Hepatocyte (in vitro differentiated cells): ENCODE results near the gene RHOT2.

Experiments used
- CTCF ChIP-seq: fragments of 200-600 bp; sonication (generic); IDR thresholded peaks from 2 replicates; pipeline ENCODE4 v1.5.1; 2016; ENCODE audit warnings: antibody characterized with exemption, mild to moderate bottlenecking; ENCODE audit not compliant: poor library complexity
- EZH2 ChIP-seq: fragments of 200-600 bp; sonication (generic); IDR thresholded peaks from 2 replicates; pipeline ENCODE4 v1.6.1; 2016; ENCODE audit warnings: antibody characterized with exemption, mild to moderate bottlenecking, borderline replicate concordance
- EZH2phosphoT487 ChIP-seq: fragments of 200-600 bp; sonication (generic); IDR thresholded peaks from one replicate; pipeline ENCODE4 v1.6.1; 2018; ENCODE audit warnings: antibody characterized with exemption, mild to moderate bottlenecking, low read depth, moderate library complexity; ENCODE audit not compliant: unreplicated experiment, severe bottlenecking

- TF ChIP-seq CTCF (no peak), EZH2 (no peak), EZH2phosphoT487 (no peak)
Observed at GRCh38 chr16:702341-702740, 34.4 kb downstream of the RHOT2 start.
